Measurements from ENCODE around the gene SLC6A12. TPM values are rescaled to one million over a fixed set of nuclear protein-coding genes. Genes with fewer than 3 reads are reported as not detected.

The SLC6A12 gene
- total RNA-seq, 2 donors from 2014 or later = 0.70 to 1.3 TPM

GRCh38 chr12:151579-151978 is 62.4 kb downstream of the SLC6A12 start:
- Mint-ChIP-seq H3K27ac (no peak overlapping the region), H3K4me1 (ENCODE audit: low read depth) (no peaks in the 10 kb centered on the region), H3K27me3 (ENCODE audit: low read depth) (peaks cover 8% of the 10 kb centered on the region), H3K9me3 (no peaks in the 10 kb centered on the region), H3K36me3 (ENCODE audit: insufficient read depth in 2 of 2) (no peaks in the 10 kb centered on the region), H3K4me3 (no peak overlapping the region)
- ATAC-seq (replicated peaks in 1 of 2) (no peak), DNase-seq (no peak)

- peaks cover 8% of the 10 kb centered on the region for H3K27me3 Mint-ChIP-seq (ENCODE audit: low read depth)
- H3K36me3 Mint-ChIP-seq (ENCODE audit: insufficient read depth in 2 of 2) = no peaks in the 10 kb centered on the region
- H3K4me1 Mint-ChIP-seq (ENCODE audit: low read depth) = no peaks in the 10 kb centered on the region
- DNase-seq = no peak
- H3K9me3 Mint-ChIP-seq = no peaks in the 10 kb centered on the region
- no peak for ATAC-seq (replicated peaks in 1 of 2)
- H3K4me3 Mint-ChIP-seq = no peak overlapping the region
- H3K27ac Mint-ChIP-seq = no peak overlapping the region
Measured at GRCh38 chr12:148676-149416, 65.1 kb downstream of the SLC6A12 start.

GRCh38 chr12:147242-147641 is 66.7 kb downstream of the SLC6A12 start:
- ATAC-seq (replicated peaks in 1 of 2) (no peak), DNase-seq (no peak)
- H3K4me3 Mint-ChIP-seq = no peak overlapping the region
- no peaks in the 10 kb centered on the region for H3K4me1 Mint-ChIP-seq (ENCODE audit: low read depth)
- H3K9me3 Mint-ChIP-seq = no peaks in the 10 kb centered on the region
- H3K27me3 Mint-ChIP-seq (ENCODE audit: low read depth) = peaks cover 1% of the 10 kb centered on the region
- no peaks in the 10 kb centered on the region for H3K36me3 Mint-ChIP-seq (ENCODE audit: insufficient read depth in 2 of 2)
- no peak overlapping the region for H3K27ac Mint-ChIP-seq

DNA sequence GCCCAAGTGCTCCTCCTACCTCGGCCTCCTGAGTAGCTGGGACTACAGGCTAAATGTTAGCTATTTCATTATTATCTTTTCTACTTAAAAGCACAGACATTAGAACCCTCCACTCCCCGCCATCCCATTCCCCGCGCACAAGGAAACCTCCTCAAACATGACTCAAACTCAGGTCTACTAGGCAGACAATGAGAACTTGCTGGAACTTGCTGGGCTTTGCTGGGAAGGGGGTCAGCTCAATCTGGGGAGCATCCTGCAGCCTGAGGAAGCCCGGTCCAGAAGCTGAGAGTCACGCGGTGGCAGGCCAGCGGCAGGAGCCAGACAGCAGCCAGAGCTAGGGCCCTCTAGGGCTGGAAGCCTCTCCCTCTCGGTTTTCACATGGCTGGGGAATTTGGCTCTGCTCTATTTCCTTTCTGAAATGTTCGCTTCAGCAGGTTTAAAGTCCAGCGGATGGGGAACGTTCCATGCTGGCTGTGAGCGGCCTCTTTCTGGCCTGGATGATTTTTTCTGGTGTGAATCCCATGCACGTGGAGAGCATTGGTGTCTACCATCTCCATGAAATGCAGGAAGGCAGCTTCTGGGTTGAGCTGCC is 68.5 kb downstream of the SLC6A12 start:
- no peaks in the 10 kb centered on the region for H3K36me3 Mint-ChIP-seq (ENCODE audit: insufficient read depth in 2 of 2)
- no peak overlapping the region for H3K4me3 Mint-ChIP-seq
- H3K27ac Mint-ChIP-seq = no peak overlapping the region
- ATAC-seq (replicated peaks in 1 of 2) (no peak), DNase-seq (no peak)
- H3K27me3 Mint-ChIP-seq (ENCODE audit: low read depth) = peaks cover 2% of the 10 kb centered on the region
- no peaks in the 10 kb centered on the region for H3K9me3 Mint-ChIP-seq
- no peaks in the 10 kb centered on the region for H3K4me1 Mint-ChIP-seq (ENCODE audit: low read depth)

GRCh38 chr12:144650-145284 is 69.2 kb downstream of the SLC6A12 start:
- DNase-seq = no peak
- no peaks in the 10 kb centered on the region for H3K4me1 Mint-ChIP-seq (ENCODE audit: low read depth)
- no peak overlapping the region for H3K4me3 Mint-ChIP-seq
- no peak for ATAC-seq (replicated peaks in 1 of 2)
- peaks cover 9% of the 10 kb centered on the region for H3K27me3 Mint-ChIP-seq (ENCODE audit: low read depth)
- no peaks in the 10 kb centered on the region for H3K36me3 Mint-ChIP-seq (ENCODE audit: insufficient read depth in 2 of 2)
- no peak overlapping the region for H3K27ac Mint-ChIP-seq
- H3K9me3 Mint-ChIP-seq = no peaks in the 10 kb centered on the region

- Mint-ChIP-seq H3K27ac (no peak overlapping the region), H3K4me3 (peak overlapping the region in 1 of 2 donors; percentile 5), H3K4me1 (ENCODE audit: low read depth) (no peaks in the 10 kb centered on the region), H3K36me3 (ENCODE audit: insufficient read depth in 2 of 2) (no peaks in the 10 kb centered on the region), H3K27me3 (ENCODE audit: low read depth) (peaks cover 16% of the 10 kb centered on the region), H3K9me3 (no peaks in the 10 kb centered on the region)
- DNase-seq (no peak), ATAC-seq (replicated peaks in 1 of 2) (no peak)
Measured at GRCh38 chr12:143964-144649, 69.8 kb downstream of the SLC6A12 start.

- Mint-ChIP-seq H3K27me3 (ENCODE audit: low read depth) (peaks cover 16% of the 10 kb centered on the region), H3K4me3 (peak overlapping the region in 1 of 2 donors; percentile 79), H3K27ac (no peak overlapping the region), H3K4me1 (ENCODE audit: low read depth) (no peaks in the 10 kb centered on the region), H3K36me3 (ENCODE audit: insufficient read depth in 2 of 2) (no peaks in the 10 kb centered on the region), H3K9me3 (no peaks in the 10 kb centered on the region)
- no peak for DNase-seq
- ATAC-seq (replicated peaks in 1 of 2) = no peak
Measured at GRCh38 chr12:140162-140561, 73.8 kb downstream of the SLC6A12 start.

Other genes with a start within 250 kb of the SLC6A12 start
- 1 to 10 TPM in 1 of 2 donors, under 1 TPM in 1; 0.10 to 3.8 TPM for gene IQSEC3, start 147.4 kb downstream of the SLC6A12 start, total RNA-seq
- 1 to 10 TPM; 2.6 to 3.3 TPM for gene SLC6A13, start 48.7 kb upstream of the SLC6A12 start, total RNA-seq
- gene KDM5A, start 175.2 kb upstream of the SLC6A12 start, total RNA-seq = 100 to 1,000 TPM in 1 of 2 donors, 10 to 100 TPM in 1; 75.0 to 103 TPM
- gene CCDC77, start 187.5 kb upstream of the SLC6A12 start, total RNA-seq = 10 to 100 TPM; 11.2 to 18.9 TPM
- gene B4GALNT3, start 245.8 kb upstream of the SLC6A12 start, total RNA-seq = 1 to 10 TPM; 1.3 to 3.7 TPM